SH-SY5Y (cell line): ENCODE measurements around the gene BEGAIN.

Experiments used
- GATA2 ChIP-seq: IDR thresholded peaks from 2 replicates; pipeline ENCODE4 v1.6.1; 2011; ENCODE audit warnings: mild to moderate bottlenecking, low read depth, low read length
- GATA3 ChIP-seq: IDR thresholded peaks from 2 replicates; pipeline ENCODE4 v1.6.1; 2011; ENCODE audit warnings: low read depth, mild to moderate bottlenecking, low read length, moderate library complexity

The BEGAIN gene

GRCh38 chr14:100584056-100585031 lies 2.9 kb downstream of the BEGAIN start:
- TF ChIP-seq GATA3: no peak
- no peak for TF ChIP-seq GATA2

- TF ChIP-seq GATA2: no peak
- no peak for TF ChIP-seq GATA3
Measured at GRCh38 chr14:100583245-100583644, 4.0 kb downstream of the BEGAIN start.

GRCh38 chr14:100582496-100583165 lies 4.6 kb downstream of the BEGAIN start:
- no peak for TF ChIP-seq GATA2
- TF ChIP-seq GATA3: no peak

- TF ChIP-seq GATA2: no peak
- no peak for TF ChIP-seq GATA3
Measured at GRCh38 chr14:100581228-100582145, 5.7 kb downstream of the BEGAIN start.

- no peak for TF ChIP-seq GATA2
- no peak for TF ChIP-seq GATA3
Measured at GRCh38 chr14:100580316-100581227, 6.6 kb downstream of the BEGAIN start.

GRCh38 chr14:100578552-100578951 lies 8.7 kb downstream of the BEGAIN start:
- no peak for TF ChIP-seq GATA3
- TF ChIP-seq GATA2: no peak

- TF ChIP-seq GATA3 (no peak), GATA2 (no peak)
Measured at GRCh38 chr14:100577986-100578431, 9.2 kb downstream of the BEGAIN start.

- TF ChIP-seq GATA3 (no peak), GATA2 (no peak)
Measured at GRCh38 chr14:100577321-100577985, 9.8 kb downstream of the BEGAIN start.

GRCh38 chr14:100576091-100577085 lies 10.8 kb downstream of the BEGAIN start:
- TF ChIP-seq GATA2 (no peak), GATA3 (no peak)

- TF ChIP-seq GATA2 (no peak), GATA3 (no peak)
Measured at GRCh38 chr14:100575266-100575995, 11.8 kb downstream of the BEGAIN start.

GRCh38 chr14:100574642-100575031 lies 12.6 kb downstream of the BEGAIN start:
- TF ChIP-seq GATA3 (no peak), GATA2 (no peak)
